Astrocyte (in vitro differentiated cells and primary cell): ENCODE data around the gene MAGIX. TPM values are rescaled to one million over a fixed set of nuclear protein-coding genes. Genes with fewer than 3 reads are reported as not detected.

ENCODE experiments used
- DNase-seq: peaks from one replicate; pipeline ENCODE4 v3.0.0-alpha.2; 2010; ENCODE audit warnings: low read depth
- FAIRE-seq: peaks from 2 replicates; lab custom pipeline; 2011; peaks lifted over from hg19 to GRCh38; lab: Jason Lieb, UNC
- H2AFZ ChIP-seq: 2 replicates; pipeline ENCODE4 v1.6.0; 2012; ENCODE audit warnings: low read depth, low read length, inconsistent platforms
- H3K27ac ChIP-seq: 2 replicates; pipeline ENCODE4 v1.5.1; 2011; ENCODE audit warnings: low read depth, low read length, inconsistent platforms
- H3K27me3 ChIP-seq: 2 replicates; pipeline ENCODE4 v1.6.0; 2011; ENCODE audit warnings: low read length, inconsistent platforms; ENCODE audit not compliant: insufficient read depth
- H3K36me3 ChIP-seq: 2 replicates; pipeline ENCODE4 v1.5.1; 2011; ENCODE audit warnings: low read length, inconsistent platforms; ENCODE audit not compliant: insufficient read depth
- H3K4me1 ChIP-seq: 2 replicates; pipeline ENCODE4 v1.5.1; 2011; ENCODE audit warnings: low read length, inconsistent platforms; ENCODE audit not compliant: insufficient read depth
- H3K4me2 ChIP-seq: 2 replicates; pipeline ENCODE4 v1.6.0; 2012; ENCODE audit warnings: low read length, inconsistent platforms
- H3K4me3 ChIP-seq: 2 replicates; pipeline ENCODE4 v1.5.1; 2011; ENCODE audit warnings: low read depth, mild to moderate bottlenecking, low read length, inconsistent platforms; ENCODE audit not compliant: insufficient read depth
- H3K79me2 ChIP-seq: 2 replicates; pipeline ENCODE4 v1.6.0; 2012; ENCODE audit warnings: mild to moderate bottlenecking, low read length, inconsistent platforms; ENCODE audit not compliant: insufficient read depth
- H3K9ac ChIP-seq: 2 replicates; pipeline ENCODE4 v1.6.0; 2012; ENCODE audit warnings: mild to moderate bottlenecking, low read length, inconsistent platforms
- H3K9me3 ChIP-seq: 2 replicates; pipeline ENCODE4 v1.5.1; 2012; ENCODE audit warnings: low read depth, mild to moderate bottlenecking, low read length, inconsistent platforms; ENCODE audit not compliant: insufficient read depth
- H4K20me1 ChIP-seq: 2 replicates; pipeline ENCODE4 v1.6.0; 2012; ENCODE audit warnings: low read length, inconsistent platforms; ENCODE audit not compliant: insufficient read depth
- H3K27ac Mint-ChIP-seq: one replicate; pipeline ENCODE4 v1.8.0; 2021; ENCODE audit warnings: mild to moderate bottlenecking, mixed read lengths; ENCODE audit not compliant: unreplicated experiment
- H3K27me3 Mint-ChIP-seq: one replicate; pipeline ENCODE4 v1.8.0; 2021; ENCODE audit warnings: low read depth, mixed read lengths; ENCODE audit not compliant: unreplicated experiment
- H3K36me3 Mint-ChIP-seq: one replicate; pipeline ENCODE4 v1.8.0; 2021; ENCODE audit warnings: low read depth, mixed read lengths; ENCODE audit not compliant: unreplicated experiment
- H3K4me1 Mint-ChIP-seq: one replicate; pipeline ENCODE4 v1.8.0; 2021; ENCODE audit warnings: low read depth, mixed read lengths; ENCODE audit not compliant: unreplicated experiment
- H3K4me3 Mint-ChIP-seq: one replicate; pipeline ENCODE4 v1.8.0; 2021; ENCODE audit warnings: mild to moderate bottlenecking, moderate library complexity, mixed read lengths; ENCODE audit not compliant: unreplicated experiment
- H3K9me3 Mint-ChIP-seq: one replicate; pipeline ENCODE4 v1.8.0; 2021; ENCODE audit warnings: mild to moderate bottlenecking, mixed read lengths; ENCODE audit not compliant: unreplicated experiment
- CTCF ChIP-seq: IDR thresholded peaks from 2 replicates; pipeline ENCODE4 v1.5.1; 2011; ENCODE audit warnings: low read depth, mild to moderate bottlenecking, inconsistent platforms, low read length, moderate library complexity; ENCODE audit not compliant: insufficient read depth
- EZH2 ChIP-seq: IDR thresholded peaks from 2 replicates; pipeline ENCODE4 v1.6.1; 2012; ENCODE audit warnings: mild to moderate bottlenecking, low read length, inconsistent platforms; ENCODE audit not compliant: insufficient read depth
- total RNA-seq: library from RNA; stranded (reverse); gene quantifications from 2 replicates; pipeline ENCODE4 v1.2.1, GENCODE V29; 2021

The MAGIX gene
- total RNA-seq, 1 donor from 2014 or later: 1.2 TPM

GRCh38 chrX:49155900-49156837, 6.4 kb upstream of the MAGIX start:
- Histone ChIP-seq H4K20me1 (no peaks in the 10 kb centered on the region), H3K4me2 (peak overlapping the region; percentile 91), H3K27ac (peak overlapping the region; percentile 96), H3K79me2 (no peaks in the 10 kb centered on the region), H3K4me1 (peaks cover 8% of the 10 kb centered on the region), H3K4me3 (peak overlapping the region; percentile 54), H3K36me3 (no peaks in the 10 kb centered on the region), H3K27me3 (no peaks in the 10 kb centered on the region), H3K9me3 (no peaks in the 10 kb centered on the region), H2AFZ (peak overlapping the region; percentile 63), H3K9ac (peak overlapping the region; percentile 92)
- no peaks in the 10 kb centered on the region for H3K9me3 Mint-ChIP-seq
- H3K4me1 Mint-ChIP-seq: no peaks in the 10 kb centered on the region
- FAIRE-seq (peak; percentile 39), DNase-seq (peak; percentile 79)
- H3K4me3 Mint-ChIP-seq: peak overlapping the region; percentile 85
- H3K27ac Mint-ChIP-seq: peak overlapping the region; percentile 89
- no peaks in the 10 kb centered on the region for H3K27me3 Mint-ChIP-seq
- no peaks in the 10 kb centered on the region for H3K36me3 Mint-ChIP-seq
- TF ChIP-seq CTCF: peak; percentile 8
- no peak for TF ChIP-seq EZH2

GRCh38 chrX:49157194-49157593, 5.4 kb upstream of the MAGIX start:
- H3K27ac Mint-ChIP-seq: no peak overlapping the region
- Histone ChIP-seq H3K4me2 (no peak overlapping the region), H3K4me1 (peaks cover 8% of the 10 kb centered on the region), H3K27ac (no peak overlapping the region), H3K79me2 (no peaks in the 10 kb centered on the region), H4K20me1 (no peaks in the 10 kb centered on the region), H3K9ac (no peak overlapping the region), H3K27me3 (no peaks in the 10 kb centered on the region), H3K9me3 (no peaks in the 10 kb centered on the region), H3K4me3 (no peak overlapping the region), H2AFZ (no peak overlapping the region), H3K36me3 (no peaks in the 10 kb centered on the region)
- H3K9me3 Mint-ChIP-seq: no peaks in the 10 kb centered on the region
- TF ChIP-seq CTCF (no peak), EZH2 (no peak)
- no peak overlapping the region for H3K4me3 Mint-ChIP-seq
- no peaks in the 10 kb centered on the region for H3K27me3 Mint-ChIP-seq
- H3K36me3 Mint-ChIP-seq: no peaks in the 10 kb centered on the region
- DNase-seq: no peak
- no peaks in the 10 kb centered on the region for H3K4me1 Mint-ChIP-seq
- FAIRE-seq: no peak

- Histone ChIP-seq H3K9ac (no peak overlapping the region), H4K20me1 (no peaks in the 10 kb centered on the region), H3K36me3 (no peaks in the 10 kb centered on the region), H3K4me1 (no peaks in the 10 kb centered on the region), H3K27ac (no peak overlapping the region), H2AFZ (no peak overlapping the region), H3K27me3 (no peaks in the 10 kb centered on the region), H3K9me3 (no peaks in the 10 kb centered on the region), H3K4me2 (no peak overlapping the region), H3K4me3 (no peak overlapping the region), H3K79me2 (no peaks in the 10 kb centered on the region)
- TF ChIP-seq CTCF: no peak
- no peak for TF ChIP-seq EZH2
- Mint-ChIP-seq H3K27me3 (no peaks in the 10 kb centered on the region), H3K4me3 (no peak overlapping the region), H3K4me1 (no peaks in the 10 kb centered on the region), H3K9me3 (no peaks in the 10 kb centered on the region), H3K27ac (no peak overlapping the region), H3K36me3 (no peaks in the 10 kb centered on the region)
- FAIRE-seq (no peak), DNase-seq (no peak)
Measured at GRCh38 chrX:49160908-49161307, 1.6 kb upstream of the MAGIX start.
